Neural progenitor cell (in vitro differentiated cells): ENCODE results near the gene GDF15. TPM values are rescaled to one million over a fixed set of nuclear protein-coding genes. Genes with fewer than 3 reads are reported as not detected.

Source experiments
- DNase-seq: peaks from one replicate; pipeline ENCODE4 v3.0.0-alpha.2; 2016; ENCODE audit warnings: low spot score
- H2AFZ ChIP-seq: fragments of 200-600 bp; sonication (generic); replicated peaks from 2 replicates; pipeline ENCODE4 v1.6.1; 2016; ENCODE audit warnings: antibody characterized with exemption
- H3F3A ChIP-seq: fragments of 200-600 bp; sonication (generic); 2 replicates; pipeline ENCODE4 v1.6.1; 2016; ENCODE audit warnings: antibody characterized with exemption, low read depth
- H3K27ac ChIP-seq: fragments of 200-600 bp; sonication (generic); 2 replicates; pipeline ENCODE4 v1.5.1; 2016; ENCODE audit warnings: mild to moderate bottlenecking
- H3K27me3 ChIP-seq: fragments of 200-600 bp; sonication (generic); 2 replicates; pipeline ENCODE4 v1.6.1; 2016; ENCODE audit warnings: mild to moderate bottlenecking, moderate library complexity
- H3K36me3 ChIP-seq: fragments of 200-600 bp; sonication (generic); 2 replicates; pipeline ENCODE4 v1.5.1; 2016
- H3K4me1 ChIP-seq: fragments of 200-600 bp; sonication (generic); 2 replicates; pipeline ENCODE4 v1.6.1; 2016; ENCODE audit warnings: mixed run types
- H3K4me2 ChIP-seq: fragments of 200-600 bp; sonication (generic); 2 replicates; pipeline ENCODE4 v1.6.1; 2016
- H3K4me3 ChIP-seq: fragments of 200-600 bp; sonication (generic); 2 replicates; pipeline ENCODE4 v1.5.1; 2016
- H3K79me2 ChIP-seq: fragments of 200-600 bp; sonication (generic); 2 replicates; pipeline ENCODE4 v1.6.1; 2016; ENCODE audit warnings: low read depth
- H3K9ac ChIP-seq: fragments of 200-600 bp; sonication (generic); 2 replicates; pipeline ENCODE4 v1.6.1; 2016
- H3K9me3 ChIP-seq: fragments of 200-600 bp; sonication (generic); 2 replicates; pipeline ENCODE4 v1.5.1; 2016; ENCODE audit warnings: low read depth
- H4K20me1 ChIP-seq: fragments of 200-600 bp; sonication (generic); 2 replicates; pipeline ENCODE4 v1.6.1; 2016; ENCODE audit warnings: low read depth
- H3K27ac Mint-ChIP-seq: 3 replicates; pipeline ENCODE4 v1.8.0; 2021; ENCODE audit warnings: mixed read lengths
- H3K27me3 Mint-ChIP-seq: 2 replicates; pipeline ENCODE4 v1.8.0; 2022; ENCODE audit warnings: low read depth, mild to moderate bottlenecking, inconsistent platforms, moderate library complexity, mixed read lengths; ENCODE audit not compliant: insufficient read depth
- H3K36me3 Mint-ChIP-seq: 3 replicates; pipeline ENCODE4 v1.8.0; 2021; ENCODE audit warnings: mixed read lengths
- H3K4me1 Mint-ChIP-seq: 3 replicates; pipeline ENCODE4 v1.8.0; 2021; ENCODE audit warnings: mixed read lengths
- H3K4me3 Mint-ChIP-seq: 3 replicates; pipeline ENCODE4 v1.8.0; 2021; ENCODE audit warnings: mild to moderate bottlenecking, moderate library complexity, mixed read lengths
- H3K9me3 Mint-ChIP-seq: 3 replicates; pipeline ENCODE4 v1.8.0; 2020; ENCODE audit warnings: mixed read lengths
- CTCF ChIP-seq: fragments of 200-600 bp; sonication (generic); IDR thresholded peaks from 2 replicates; pipeline ENCODE4 v1.5.1; 2017; ENCODE audit warnings: antibody characterized with exemption, mild to moderate bottlenecking
- EZH2 ChIP-seq: fragments of 200-600 bp; sonication (generic); IDR thresholded peaks from 2 replicates; pipeline ENCODE4 v1.6.1; 2017; ENCODE audit warnings: antibody characterized with exemption, mild to moderate bottlenecking, moderate library complexity
- EZH2phosphoT487 ChIP-seq: fragments of 200-600 bp; sonication (generic); IDR thresholded peaks from 2 replicates; pipeline ENCODE4 v1.6.1; 2017; ENCODE audit warnings: antibody characterized with exemption
- total RNA-seq: library from RNA; depleted of rRNA; stranded (reverse); fragments of >200 nt; gene quantifications from 2 replicates; pipeline ENCODE4 v1.2.3, GENCODE V29; 2015; ENCODE audit warnings: low replicate concordance

The GDF15 gene
- total RNA-seq, 1 donor from 2014 or later = 0.19 TPM

GRCh38 chr19:18430417-18431144 lies 44.6 kb downstream of the GDF15 start:
- Histone ChIP-seq H4K20me1 (peaks cover 24% of the 10 kb centered on the region), H2AFZ (no peak overlapping the region), H3K9ac (no peak overlapping the region), H3K4me2 (no peak overlapping the region), H3K27me3 (no peaks in the 10 kb centered on the region), H3K27ac (no peak overlapping the region), H3F3A (peaks cover 56% of the 10 kb centered on the region), H3K79me2 (peaks cover 6% of the 10 kb centered on the region), H3K4me3 (no peak overlapping the region), H3K4me1 (peaks cover 46% of the 10 kb centered on the region), H3K36me3 (no peaks in the 10 kb centered on the region), H3K9me3 (no peaks in the 10 kb centered on the region)
- TF ChIP-seq CTCF (no peak), EZH2 (no peak), EZH2phosphoT487 (no peak)
- Mint-ChIP-seq H3K27me3 (peaks cover 10% of the 10 kb centered on the region), H3K4me3 (peak overlapping the region; percentile 76), H3K4me1 (peaks cover 32% of the 10 kb centered on the region), H3K9me3 (no peaks in the 10 kb centered on the region), H3K36me3 (no peaks in the 10 kb centered on the region), H3K27ac (peak overlapping the region; percentile 91)
- DNase-seq = no peak

GRCh38 chr19:18431351-18432197 lies 45.6 kb downstream of the GDF15 start:
- Histone ChIP-seq H3K4me1 (peaks cover 46% of the 10 kb centered on the region), H3F3A (peaks cover 66% of the 10 kb centered on the region), H3K36me3 (no peaks in the 10 kb centered on the region), H3K27me3 (no peaks in the 10 kb centered on the region), H3K4me2 (peak overlapping the region; percentile 10), H3K9ac (no peak overlapping the region), H3K27ac (no peak overlapping the region), H2AFZ (no peak overlapping the region), H3K9me3 (no peaks in the 10 kb centered on the region), H4K20me1 (peaks cover 34% of the 10 kb centered on the region), H3K4me3 (no peak overlapping the region), H3K79me2 (peaks cover 6% of the 10 kb centered on the region)
- no peak for TF ChIP-seq CTCF
- no peak for TF ChIP-seq EZH2phosphoT487
- TF ChIP-seq EZH2 = no peak
- Mint-ChIP-seq H3K27me3 (peaks cover 12% of the 10 kb centered on the region), H3K9me3 (no peaks in the 10 kb centered on the region), H3K4me3 (peak overlapping the region; percentile 63), H3K27ac (no peak overlapping the region), H3K4me1 (peaks cover 34% of the 10 kb centered on the region), H3K36me3 (peaks cover 3% of the 10 kb centered on the region)
- DNase-seq = no peak

GRCh38 chr19:18432275-18433014 lies 46.5 kb downstream of the GDF15 start:
- no peak for TF ChIP-seq EZH2
- TF ChIP-seq EZH2phosphoT487 = no peak
- TF ChIP-seq CTCF = no peak
- Histone ChIP-seq H3K27ac (no peak overlapping the region), H3K36me3 (no peaks in the 10 kb centered on the region), H2AFZ (no peak overlapping the region), H4K20me1 (peaks cover 40% of the 10 kb centered on the region), H3K27me3 (no peaks in the 10 kb centered on the region), H3F3A (peaks cover 71% of the 10 kb centered on the region), H3K9ac (no peak overlapping the region), H3K9me3 (no peaks in the 10 kb centered on the region), H3K4me2 (peak overlapping the region; percentile 79), H3K4me3 (no peak overlapping the region), H3K4me1 (peaks cover 46% of the 10 kb centered on the region), H3K79me2 (peaks cover 6% of the 10 kb centered on the region)
- Mint-ChIP-seq H3K4me3 (peak overlapping the region; percentile 67), H3K27me3 (peaks cover 12% of the 10 kb centered on the region), H3K4me1 (peaks cover 34% of the 10 kb centered on the region), H3K9me3 (no peaks in the 10 kb centered on the region), H3K36me3 (peaks cover 3% of the 10 kb centered on the region), H3K27ac (no peak overlapping the region)
- no peak for DNase-seq
